Lower lobe of right lung (tissue), 2 donors: ENCODE data around the gene SH3PXD2B. TPM values are rescaled to one million over a fixed set of nuclear protein-coding genes. Genes with fewer than 3 reads are reported as not detected.

ENCODE experiments used
- ATAC-seq, 2 donors: fragments of 200-7000 bp; cut with Tn5 transposase; one replicate each; pipeline ENCODE4 v1.9.1; 2020 to 2022; ENCODE audit warnings: mild to moderate bottlenecking in 2 of 2, moderate library complexity in 2 of 2
- DNase-seq: peaks from one replicate; pipeline ENCODE4 v3.0.0-alpha.2; 2020
- H3K27ac ChIP-seq: fragments of 200-600 bp; one replicate; pipeline ENCODE4 v1.8.0; 2022
- H3K27me3 ChIP-seq: fragments of 200-600 bp; one replicate; pipeline ENCODE4 v1.8.0; 2022; ENCODE audit warnings: low read depth
- H3K36me3 ChIP-seq: fragments of 200-600 bp; one replicate; pipeline ENCODE4 v1.8.0; 2022; ENCODE audit warnings: mild to moderate bottlenecking
- H3K4me1 ChIP-seq: fragments of 200-600 bp; one replicate; pipeline ENCODE4 v1.8.0; 2022
- H3K4me3 ChIP-seq: fragments of 200-600 bp; one replicate; pipeline ENCODE4 v1.8.0; 2022; ENCODE audit warnings: mild to moderate bottlenecking
- H3K9me3 ChIP-seq: fragments of 200-600 bp; one replicate; pipeline ENCODE4 v1.8.0; 2022
- CTCF ChIP-seq: fragments of 200-600 bp; IDR thresholded peaks from one replicate; pipeline ENCODE4 v1.8.0; 2022; ENCODE audit warnings: antibody characterized with exemption, mild to moderate bottlenecking
- intact Hi-C: fragments of 100-400 bp; cut with DNase I; formaldehyde crosslinking; loops from one replicate; pipeline ENCODE4 v1.11.0; 2022
- total RNA-seq: library from RNA; stranded (reverse); fragmentation: NEBNext Ultra II Directional; extraction: Animal tissue kit (Norgen Biotek cat#: 25700); gene quantifications from one replicate; pipeline ENCODE4 v1.2.1, GENCODE V29; 2021
- donor health status: DM: no; HTN: yes; CAD: no; lungs with severe emphysema.

Gene SH3PXD2B
- total RNA-seq, 1 donor from 2014 or later = 49.8 TPM

GRCh38 chr5:172488221-172488620, 33.9 kb upstream of the SH3PXD2B start:
- TF ChIP-seq CTCF = no peak
- DNase-seq = no peak
- intact Hi-C loops = no loop called here

GRCh38 chr5:172487671-172488070, 33.3 kb upstream of the SH3PXD2B start:
- no peaks in the 10 kb centered on the region for H3K4me1 ChIP-seq
- no peak for ATAC-seq
- H3K9me3 ChIP-seq = no peaks in the 10 kb centered on the region
- H3K27ac ChIP-seq = no peak overlapping the region
- H3K4me3 ChIP-seq = no peak overlapping the region
- TF ChIP-seq CTCF = no peak
- no peaks in the 10 kb centered on the region for H3K36me3 ChIP-seq
- intact Hi-C loops = no loop called here
- no peak for DNase-seq
- no peaks in the 10 kb centered on the region for H3K27me3 ChIP-seq

More at GRCh38 chr5:172488221-172488620, 33.9 kb upstream of the SH3PXD2B start:
- H3K9me3 ChIP-seq = no peaks in the 10 kb centered on the region
- no peak for ATAC-seq
- no peak overlapping the region for H3K4me3 ChIP-seq
- H3K36me3 ChIP-seq = no peaks in the 10 kb centered on the region
- H3K27ac ChIP-seq = no peak overlapping the region
- no peaks in the 10 kb centered on the region for H3K4me1 ChIP-seq
- H3K27me3 ChIP-seq = no peaks in the 10 kb centered on the region

- H3K27ac ChIP-seq = no peak overlapping the region
- intact Hi-C loops = no loop called here
Observed at GRCh38 chr5:172486912-172487311, 32.6 kb upstream of the SH3PXD2B start.

GRCh38 chr5:172486451-172486850, 32.1 kb upstream of the SH3PXD2B start:
- intact Hi-C loops = no loop called here
- Histone ChIP-seq H3K27me3 (no peaks in the 10 kb centered on the region), H3K36me3 (no peaks in the 10 kb centered on the region), H3K4me1 (no peaks in the 10 kb centered on the region), H3K9me3 (no peaks in the 10 kb centered on the region), H3K4me3 (no peak overlapping the region), H3K27ac (no peak overlapping the region)
- no peak for TF ChIP-seq CTCF
- ATAC-seq = no peak
- no peak for DNase-seq

More at GRCh38 chr5:172486912-172487311, 32.6 kb upstream of the SH3PXD2B start:
- H3K36me3 ChIP-seq = no peaks in the 10 kb centered on the region
- H3K9me3 ChIP-seq = no peaks in the 10 kb centered on the region
- no peaks in the 10 kb centered on the region for H3K27me3 ChIP-seq
- no peak for ATAC-seq
- no peaks in the 10 kb centered on the region for H3K4me1 ChIP-seq
- no peak overlapping the region for H3K4me3 ChIP-seq
- no peak for TF ChIP-seq CTCF
- no peak for DNase-seq

- no peak overlapping the region for H3K4me3 ChIP-seq
- intact Hi-C loops = no loop called here
- no peaks in the 10 kb centered on the region for H3K4me1 ChIP-seq
- H3K36me3 ChIP-seq = no peaks in the 10 kb centered on the region
- H3K9me3 ChIP-seq = no peaks in the 10 kb centered on the region
- H3K27me3 ChIP-seq = no peaks in the 10 kb centered on the region
- ATAC-seq (no peak), DNase-seq (no peak)
- TF ChIP-seq CTCF = no peak
- no peak overlapping the region for H3K27ac ChIP-seq
Observed at GRCh38 chr5:172485511-172486202, 31.3 kb upstream of the SH3PXD2B start.
